ENCODE results near the gene CLIP2.

The CLIP2 gene

DNA sequence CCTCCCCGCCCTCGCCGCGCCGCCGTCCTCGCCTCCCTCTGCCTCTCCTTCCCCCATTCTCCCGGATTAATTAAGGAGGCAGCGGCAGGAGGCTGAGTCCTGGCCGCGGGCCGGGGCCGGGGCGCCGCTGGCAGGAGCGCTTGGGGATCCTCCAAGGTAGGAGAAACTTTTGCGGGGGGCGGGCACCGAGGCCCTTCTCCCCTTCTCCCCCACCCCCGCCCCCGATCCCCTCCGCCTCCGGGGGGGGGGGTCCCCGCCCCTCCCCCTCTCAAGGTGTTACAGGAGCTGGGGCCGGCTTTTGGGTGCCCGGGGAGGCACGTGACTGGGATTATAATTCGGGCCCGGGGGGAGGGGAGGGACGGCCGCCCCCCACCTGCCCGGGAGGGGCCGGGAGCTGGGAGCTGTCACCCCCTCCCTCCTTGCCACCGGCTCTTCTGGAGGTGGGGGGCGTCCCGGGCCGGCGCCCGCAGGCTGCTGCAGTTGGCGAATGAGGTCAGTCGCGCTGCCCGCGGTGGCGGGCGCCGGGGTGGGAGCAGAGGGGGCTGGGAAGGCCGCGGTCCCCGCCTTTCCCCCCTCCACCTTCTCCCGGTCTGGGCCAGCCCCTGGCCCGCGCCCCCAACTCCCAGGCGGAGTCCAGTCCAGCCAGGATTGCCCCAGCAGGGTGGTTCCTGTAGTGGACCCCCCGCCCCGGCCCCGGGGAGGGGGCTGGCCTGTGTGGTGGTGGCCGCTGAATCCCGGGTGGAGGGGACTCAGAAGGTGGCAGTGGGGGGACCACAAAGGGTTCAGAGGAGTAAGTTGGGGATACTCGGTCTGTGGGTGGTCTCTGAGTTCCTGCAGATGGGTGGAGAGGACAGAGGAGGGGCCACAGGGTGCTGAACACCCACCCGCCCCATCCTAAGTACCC is 165.1 kb downstream of the CLIP2 start:
- FAIRE-seq, result no peak
- no peak for DNase-seq (ENCODE audit: insufficient read length, low spot score)

GRCh38 chr7:74454925-74455288 is 165.7 kb downstream of the CLIP2 start:
- DNase-seq (ENCODE audit: insufficient read length, low spot score) (no peak), FAIRE-seq (no peak)
- no peak for TF ChIP-seq CTCF (IDR thresholded peaks at IDR 0.05; ENCODE audit: insufficient read depth, missing control alignments)

More for the DNA sequence above, 165.1 kb downstream of the CLIP2 start:
- TF ChIP-seq CTCF (IDR thresholded peaks at IDR 0.05; ENCODE audit: insufficient read depth, missing control alignments), result no peak

GRCh38 chr7:74455291-74455804 is 166.1 kb downstream of the CLIP2 start:
- DNase-seq (ENCODE audit: insufficient read length, low spot score) (no peak), FAIRE-seq (no peak)
- no peak for TF ChIP-seq CTCF (IDR thresholded peaks at IDR 0.05; ENCODE audit: insufficient read depth, missing control alignments)

All from D721Med (cell line).